Heart right ventricle (tissue), 16 donors: Measurements from ENCODE around the gene PDE11A. TPM values are rescaled to one million over a fixed set of nuclear protein-coding genes. Genes with fewer than 3 reads are reported as not detected.

Experiments
- ATAC-seq, 8 donors: fragments of 200-7000 bp; cut with Tn5 transposase; one replicate each; pipeline ENCODE4 v1.9.1; 2020; ENCODE audit warnings: mild to moderate bottlenecking in 8 of 8, moderate library complexity in 8 of 8, moderate number of reproducible peaks in 1 of 8
- DNase-seq, 2 donors: peaks; one replicate each; pipeline ENCODE4 v3.0.0-alpha.2; 2020
- H3K27ac ChIP-seq, 10 donors: fragments of 200-600 bp; sonication (generic) in 2 of 10; one replicate each; pipeline versions ENCODE4 v1.5.0 to v1.8.0; 2020 to 2022; ENCODE audit warnings: mild to moderate bottlenecking in 3 of 10
- H3K27me3 ChIP-seq, 7 donors: fragments of 200-600 bp; one replicate each; pipeline ENCODE4 v1.8.0; 2021 to 2022; ENCODE audit warnings: mild to moderate bottlenecking in 2 of 7
- H3K36me3 ChIP-seq, 9 donors: fragments of 200-600 bp; sonication (generic) in 1 of 9; one replicate each; pipeline versions ENCODE4 v1.5.0 to v1.8.0; 2020 to 2022; ENCODE audit warnings: mild to moderate bottlenecking in 2 of 9
- H3K4me1 ChIP-seq, 9 donors: fragments of 200-600 bp; sonication (generic) in 1 of 9; one replicate each; pipeline versions ENCODE4 v1.5.0 to v1.8.0; 2020 to 2022; ENCODE audit warnings: mild to moderate bottlenecking in 4 of 9
- H3K4me3 ChIP-seq, 10 donors: fragments of 200-600 bp; sonication (generic) in 2 of 10; one replicate each; pipeline versions ENCODE4 v1.5.0 to v1.8.0; 2020 to 2022; ENCODE audit warnings: mild to moderate bottlenecking in 7 of 10, moderate library complexity in 2 of 10
- H3K9me3 ChIP-seq, 11 donors: fragments of 200-600 bp in 10 of 11; sonication (generic) in 2 of 11; one replicate each; pipeline versions ENCODE4 v1.5.0 to v1.8.0; 2013 to 2022; ENCODE audit warnings: mild to moderate bottlenecking in 2 of 11, control low read depth in 1 of 11, moderate library complexity in 1 of 11
- WGBS, 2 donors: extraction: QIAGEN DNeasy Blood & Tissue Kit; methylation state at CpG; one replicate each; pipeline ENCODE4 v1.1.7; 2013; ENCODE audit warnings: inconsistent platforms in 1 of 2; 5-methylcytosine and 5-hydroxymethylcytosine counted together
- intact Hi-C, 10 donors: fragments of 100-400 bp; cut with DNase I; formaldehyde crosslinking; loops; one replicate each; pipeline versions ENCODE4 v1.11.1 to v1.14.2; 2022
- polyA plus RNA-seq, 2 donors: library from polyadenylated mRNA; stranded (reverse); fragments of 200-250 nt; gene quantifications; one replicate each; pipeline ENCODE4 v1.2.3, GENCODE V29; 2013
- total RNA-seq, 10 donors: library from RNA; stranded (reverse); fragmentation: NEBNext Ultra II Directional in 3 of 10; extraction: Animal tissue kit (Norgen Biotek cat#: 25700) in 3 of 10; gene quantifications; one replicate each; pipeline versions ENCODE4 v1.2.1 to v1.2.4, GENCODE V29; 2021 to 2023
- TF ChIP-seq, protein P1 (sequence below), 9 donors: fragments of 200-600 bp; sonication (generic) in 2 of 9; IDR thresholded peaks; one replicate each; pipeline versions ENCODE4 v1.5.0 to v1.8.0; 2021 to 2022; ENCODE audit warnings: antibody characterized with exemption in 9 of 9, mild to moderate bottlenecking in 5 of 9, moderate library complexity in 1 of 9
- donor health status: Arrhythmogenic right ventricular cardiomyopathy.
- donor health status: ischemic (EF 13 %, LVEDD 7.1; RV severe dilation, severe dysfunction).
- donor health status: healthy with polysubstance abuse.
- donor health status: DM: no; HTN: yes; CAD: no.
- donor health status: DM: no; HTN: no; CAD: no.
- donor health status: ischemic (EF 25% LVEDD 6.9; RV normal size, moderate dysfunction).
- donor health status: ischemic (EF 25% LVEDD 5.7; RV mildly dilated, moderate dysfunction).
- donor health status: healthy.
- donor health status: DM: yes; HTN: yes; CAD: no.
- donor health status: Ischemic cardiomyopathy.
- donor health status: ischemic (EF 35%, LVEDD 5.7; RV mildly dilated, moderate dysfunction).
- donor health status: nonischemic (EF 11% LVEDD 7.7; RV severe dilation, severe dysfunction).
- donor health status: DM: yes; HTN: yes; CAD: no.
- donor health status: PGD.
- donor health status: ischemic (EF 29% LVEDD 5.4; RV normal size, mild dysfunction).
- donor health status: nonischemic (EF 23%, LVEDD 6.1; RV moderate dilation, normal function).

PDE11A gene
- total and polyA plus RNA-seq, 12 donors, result 0.12 to 6.4 (median 1.1) TPM

GRCh38 chr2:177703159-177703558 is 369.4 kb downstream of the PDE11A start:
- ATAC-seq, result no peak
- DNase-seq, result no peak
- H3K27me3 ChIP-seq, result peaks cover 0 to 9% (median 0%) of the 10 kb centered on the region in 7 donors
- H3K27ac ChIP-seq, result no peak overlapping the region
- TF ChIP-seq, protein P1, sequence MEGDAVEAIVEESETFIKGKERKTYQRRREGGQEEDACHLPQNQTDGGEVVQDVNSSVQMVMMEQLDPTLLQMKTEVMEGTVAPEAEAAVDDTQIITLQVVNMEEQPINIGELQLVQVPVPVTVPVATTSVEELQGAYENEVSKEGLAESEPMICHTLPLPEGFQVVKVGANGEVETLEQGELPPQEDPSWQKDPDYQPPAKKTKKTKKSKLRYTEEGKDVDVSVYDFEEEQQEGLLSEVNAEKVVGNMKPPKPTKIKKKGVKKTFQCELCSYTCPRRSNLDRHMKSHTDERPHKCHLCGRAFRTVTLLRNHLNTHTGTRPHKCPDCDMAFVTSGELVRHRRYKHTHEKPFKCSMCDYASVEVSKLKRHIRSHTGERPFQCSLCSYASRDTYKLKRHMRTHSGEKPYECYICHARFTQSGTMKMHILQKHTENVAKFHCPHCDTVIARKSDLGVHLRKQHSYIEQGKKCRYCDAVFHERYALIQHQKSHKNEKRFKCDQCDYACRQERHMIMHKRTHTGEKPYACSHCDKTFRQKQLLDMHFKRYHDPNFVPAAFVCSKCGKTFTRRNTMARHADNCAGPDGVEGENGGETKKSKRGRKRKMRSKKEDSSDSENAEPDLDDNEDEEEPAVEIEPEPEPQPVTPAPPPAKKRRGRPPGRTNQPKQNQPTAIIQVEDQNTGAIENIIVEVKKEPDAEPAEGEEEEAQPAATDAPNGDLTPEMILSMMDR (IDR thresholded peaks at IDR 0.05), result no peak
- H3K9me3 ChIP-seq, result no peaks in the 10 kb centered on the region
- H3K4me1 ChIP-seq, result no peaks in the 10 kb centered on the region
- H3K4me3 ChIP-seq, result no peak overlapping the region
- intact Hi-C loops, result no loop called here
- 96 to 100% methylated on average over 1 of the region's 1 CpG for WGBS, 2 donors
- H3K36me3 ChIP-seq, result no peaks in the 10 kb centered on the region

DNA sequence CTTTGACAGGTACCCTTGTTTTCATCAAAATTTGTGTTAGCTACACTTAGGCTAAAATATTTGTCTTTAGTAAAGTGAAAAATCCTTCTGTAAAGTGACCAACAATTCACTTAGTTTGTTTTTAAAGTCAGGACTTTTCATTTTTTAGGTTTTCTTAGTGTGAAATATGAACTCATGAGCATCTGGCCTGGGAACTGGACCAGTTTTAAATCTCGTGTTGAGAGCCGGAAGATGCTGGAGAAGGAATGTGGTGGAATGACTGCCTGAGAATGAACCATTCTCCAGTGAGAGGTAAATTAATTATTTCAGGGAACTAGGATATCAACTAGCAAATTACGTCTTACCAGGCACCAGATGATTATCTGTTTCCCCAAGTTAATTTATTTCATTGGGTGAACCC is 374.3 kb downstream of the PDE11A start:
- H3K36me3 ChIP-seq, result no peaks in the 10 kb centered on the region
- ATAC-seq (no peak), DNase-seq (no peak)
- no peaks in the 10 kb centered on the region for H3K27me3 ChIP-seq
- H3K4me3 ChIP-seq, result no peak overlapping the region
- no peaks in the 10 kb centered on the region for H3K4me1 ChIP-seq
- intact Hi-C loops, result no loop called here
- no peak overlapping the region for H3K27ac ChIP-seq
- TF ChIP-seq, protein P1 (IDR thresholded peaks at IDR 0.05), result no peak
- no peaks in the 10 kb centered on the region for H3K9me3 ChIP-seq
- 72 to 80% methylated on average over 3 of the region's 3 CpGs for WGBS, 2 donors

DNA sequence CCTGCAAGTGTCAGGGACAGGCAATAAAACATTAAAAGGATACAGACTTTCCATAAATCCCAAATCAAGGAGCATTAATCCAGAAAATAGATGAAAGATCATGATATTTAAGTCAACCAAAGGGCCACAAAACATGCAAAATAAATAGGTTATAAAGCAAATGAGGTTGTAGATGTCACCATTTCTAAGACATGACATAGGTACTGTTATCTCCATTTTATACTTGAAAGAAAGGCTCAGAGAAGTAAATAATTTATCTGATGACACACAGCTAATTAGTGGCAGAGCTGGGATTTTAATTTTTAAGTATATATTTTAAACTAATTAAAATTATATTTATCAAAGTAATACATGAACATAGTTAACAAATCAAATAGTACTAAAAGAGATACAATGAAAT is 378.2 kb downstream of the PDE11A start:
- H3K27me3 ChIP-seq, result no peaks in the 10 kb centered on the region
- H3K4me3 ChIP-seq, result no peak overlapping the region
- no peak overlapping the region for H3K27ac ChIP-seq
- no peaks in the 10 kb centered on the region for H3K9me3 ChIP-seq
- no peak for ATAC-seq
- intact Hi-C loops, result no loop called here
- no peak for DNase-seq
- no peaks in the 10 kb centered on the region for H3K4me1 ChIP-seq
- no peaks in the 10 kb centered on the region for H3K36me3 ChIP-seq
- TF ChIP-seq, protein P1 (IDR thresholded peaks at IDR 0.05), result no peak

DNA sequence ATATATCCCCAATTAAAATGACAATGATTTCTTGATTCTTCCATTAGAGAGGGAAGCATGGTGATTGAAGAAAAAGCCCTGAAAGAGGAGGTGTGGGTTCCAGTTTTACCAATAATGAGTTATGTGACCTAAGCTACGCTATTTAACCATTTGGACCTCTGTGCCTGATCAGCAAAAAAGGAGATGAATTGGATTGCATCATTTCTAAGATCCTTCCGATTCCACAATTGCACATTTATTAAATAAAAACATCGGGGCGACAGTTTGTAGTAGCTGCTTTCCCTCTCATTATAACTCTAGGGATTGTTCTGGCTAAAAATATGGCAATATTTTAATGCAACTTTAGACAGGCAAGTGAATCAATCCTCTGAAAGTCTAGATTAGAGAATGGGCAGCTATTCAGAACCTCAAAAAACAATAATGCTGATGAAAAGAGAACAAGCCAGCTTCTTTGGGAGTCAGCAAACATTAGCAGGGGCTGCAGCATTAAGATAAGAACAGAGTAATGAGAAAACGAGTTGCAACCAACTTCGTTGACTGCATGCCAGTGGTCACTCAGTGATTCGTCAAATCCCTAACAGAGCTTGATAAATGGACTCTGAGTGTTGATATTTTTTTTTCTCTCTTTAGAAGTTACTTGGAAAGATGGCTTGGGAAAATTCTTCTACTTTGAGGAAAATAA is 378.8 kb downstream of the PDE11A start:
- DNase-seq (no peak), ATAC-seq (no peak)
- Histone ChIP-seq H3K27me3 (no peaks in the 10 kb centered on the region), H3K4me3 (no peak overlapping the region), H3K36me3 (no peaks in the 10 kb centered on the region), H3K9me3 (no peaks in the 10 kb centered on the region), H3K27ac (no peak overlapping the region), H3K4me1 (no peaks in the 10 kb centered on the region)
- TF ChIP-seq, protein P1 (IDR thresholded peaks at IDR 0.05), result no peak
- intact Hi-C loops, result no loop called here
- WGBS, 2 donors, result 61 to 67% methylated on average over 7 of the region's 7 CpGs
